HG03060 (cell line): ENCODE results near the gene KSR2.

Experiments
- ATAC-seq: cut with Tn5 transposase; IDR thresholded peaks from one replicate; pipeline ENCODE4 v1.9.1; 2021; ENCODE audit warnings: low read depth, moderate number of reproducible peaks; ENCODE audit not compliant: unreplicated experiment

KSR2 gene

GRCh38 chr12:117718141-117718540 is 250.6 kb downstream of the KSR2 start:
- ATAC-seq: no peak

- ATAC-seq: no peak
Measured at GRCh38 chr12:117714203-117714602, 254.6 kb downstream of the KSR2 start.

GRCh38 chr12:117710121-117710520 is 258.7 kb downstream of the KSR2 start:
- no peak for ATAC-seq

- ATAC-seq: no peak
Measured at GRCh38 chr12:117707861-117708260, 260.9 kb downstream of the KSR2 start.

- no peak for ATAC-seq
Measured at GRCh38 chr12:117703584-117703983, 265.2 kb downstream of the KSR2 start.

GRCh38 chr12:117702741-117703140 is 266.0 kb downstream of the KSR2 start:
- no peak for ATAC-seq

- no peak for ATAC-seq
Measured at GRCh38 chr12:117699575-117699974, 269.2 kb downstream of the KSR2 start.

- ATAC-seq: no peak
Measured at GRCh38 chr12:117699118-117699517, 269.7 kb downstream of the KSR2 start.

GRCh38 chr12:117695956-117696355 is 272.8 kb downstream of the KSR2 start:
- no peak for ATAC-seq

- no peak for ATAC-seq
Measured at GRCh38 chr12:117692512-117692911, 276.3 kb downstream of the KSR2 start.

GRCh38 chr12:117689857-117690256 is 278.9 kb downstream of the KSR2 start:
- no peak for ATAC-seq

GRCh38 chr12:117688446-117688845 is 280.3 kb downstream of the KSR2 start:
- ATAC-seq: no peak

GRCh38 chr12:117686911-117687377 is 281.8 kb downstream of the KSR2 start:
- no peak for ATAC-seq

- ATAC-seq: no peak
Measured at GRCh38 chr12:117686210-117686609, 282.6 kb downstream of the KSR2 start.

- ATAC-seq: no peak
Measured at GRCh38 chr12:117685110-117685926, 283.5 kb downstream of the KSR2 start.

- ATAC-seq: no peak
Measured at GRCh38 chr12:117684471-117684870, 284.3 kb downstream of the KSR2 start.

- no peak for ATAC-seq
Measured at GRCh38 chr12:117680312-117680711, 288.5 kb downstream of the KSR2 start.

- no peak for ATAC-seq
Measured at GRCh38 chr12:117679776-117680175, 289.0 kb downstream of the KSR2 start.

GRCh38 chr12:117674763-117675162 is 294.0 kb downstream of the KSR2 start:
- no peak for ATAC-seq

GRCh38 chr12:117674313-117674712 is 294.5 kb downstream of the KSR2 start:
- no peak for ATAC-seq

GRCh38 chr12:117671734-117672133 is 297.1 kb downstream of the KSR2 start:
- no peak for ATAC-seq

- ATAC-seq: no peak
Measured at GRCh38 chr12:117664169-117664568, 304.6 kb downstream of the KSR2 start.
